Left cardiac atrium (tissue), 4 donors: Measurements from ENCODE around the gene SLC9A3. TPM values are rescaled to one million over a fixed set of nuclear protein-coding genes. Genes with fewer than 3 reads are reported as not detected.
A peak's percentile ranks its signal among the peaks of the same experiment; 100 is the strongest.
"Not testable (repeated sequence)": the region's sequence is repeated elsewhere in the genome, so short reads cannot be mapped to it uniquely, and the experiment has no call there.

Experiments used
- ATAC-seq, 2 donors: fragments of 200-7000 bp; cut with Tn5 transposase; one replicate each; pipeline ENCODE4 v1.9.1; 2020; ENCODE audit warnings: mild to moderate bottlenecking in 2 of 2, moderate library complexity in 2 of 2
- DNase-seq: peaks from one replicate; pipeline ENCODE4 v3.0.0-alpha.2; 2020
- intact Hi-C, 2 donors: fragments of 100-400 bp; cut with DNase I; formaldehyde crosslinking; loops; one replicate each; pipeline versions ENCODE4 v1.14.1 to v1.15.1; 2022 to 2023
- total RNA-seq, 2 donors: library from RNA; stranded (reverse); fragmentation: NEBNext Ultra II Directional; extraction: Animal tissue kit (Norgen Biotek cat#: 25700); gene quantifications; one replicate each; pipeline ENCODE4 v1.2.1, GENCODE V29; 2021
- donor health status: DM: no; HTN: yes; CAD: no.
- donor health status: DM: no; HTN: yes; CAD: no; lungs with severe emphysema.
- donor health status: DM: yes; HTN: yes; CAD: no.
- donor health status: Dilated cardiomyopathy.

The SLC9A3 gene
- total RNA-seq, 2 donors from 2014 or later: 0.77 to 0.99 TPM

DNA sequence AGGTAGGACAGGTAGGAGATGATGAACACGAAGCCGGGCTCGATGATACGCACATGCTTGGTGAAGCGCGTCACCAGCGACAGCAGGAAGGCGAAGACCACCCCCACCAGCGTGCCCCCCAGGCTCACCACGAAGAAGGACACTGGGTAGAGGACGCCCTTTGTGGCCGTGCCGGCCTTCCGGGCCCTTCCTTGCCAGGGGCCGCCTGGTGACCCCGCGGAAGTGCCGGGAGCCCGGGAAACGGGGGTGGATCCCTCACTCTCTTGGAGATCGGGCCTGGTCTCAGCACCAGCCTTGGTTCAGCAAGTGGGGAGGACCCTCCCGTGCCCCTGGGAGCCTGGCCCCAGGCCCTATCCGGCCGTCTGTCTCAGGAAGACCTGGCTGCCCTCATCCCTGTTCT lies 39.7 kb downstream of the SLC9A3 start:
- intact Hi-C loops: no loop called here
- ATAC-seq: no peak
- no peak for DNase-seq

DNA sequence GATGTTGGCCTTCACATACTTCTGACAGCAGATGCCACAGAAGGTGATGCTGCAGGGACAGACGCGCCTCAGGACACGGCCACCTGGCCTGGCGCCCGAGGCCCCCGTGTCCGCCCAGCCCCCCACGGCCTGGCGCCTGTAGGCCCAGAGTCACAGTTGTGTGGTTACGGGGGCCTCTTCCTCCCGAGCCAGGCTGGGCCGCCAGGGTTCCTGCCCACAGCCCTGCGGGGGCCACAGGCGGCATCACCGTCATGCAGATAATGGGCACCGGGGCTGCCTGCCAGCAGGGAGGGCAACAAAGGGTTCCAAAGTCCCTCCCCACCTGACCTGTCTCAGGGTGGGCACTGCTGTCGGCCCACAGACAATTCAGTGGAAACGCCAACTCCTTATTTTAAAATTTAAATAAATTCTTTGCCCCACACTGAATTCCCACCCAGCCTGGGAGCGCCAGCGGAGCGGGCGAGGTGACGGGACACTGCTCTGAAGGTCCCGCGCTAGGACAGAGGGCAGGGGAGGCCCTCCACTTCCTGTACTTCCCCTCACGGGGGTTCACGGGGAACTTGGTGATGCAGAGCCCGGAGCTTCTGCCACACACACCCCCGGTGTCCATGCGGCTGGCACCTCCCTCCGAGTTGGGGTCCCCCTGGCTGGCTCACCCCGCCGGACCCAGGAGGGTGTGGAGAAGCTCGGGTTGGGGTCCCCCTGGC lies 40.7 kb downstream of the SLC9A3 start:
- no peak for ATAC-seq
- DNase-seq: no peak
- intact Hi-C loops: no loop called here

DNA sequence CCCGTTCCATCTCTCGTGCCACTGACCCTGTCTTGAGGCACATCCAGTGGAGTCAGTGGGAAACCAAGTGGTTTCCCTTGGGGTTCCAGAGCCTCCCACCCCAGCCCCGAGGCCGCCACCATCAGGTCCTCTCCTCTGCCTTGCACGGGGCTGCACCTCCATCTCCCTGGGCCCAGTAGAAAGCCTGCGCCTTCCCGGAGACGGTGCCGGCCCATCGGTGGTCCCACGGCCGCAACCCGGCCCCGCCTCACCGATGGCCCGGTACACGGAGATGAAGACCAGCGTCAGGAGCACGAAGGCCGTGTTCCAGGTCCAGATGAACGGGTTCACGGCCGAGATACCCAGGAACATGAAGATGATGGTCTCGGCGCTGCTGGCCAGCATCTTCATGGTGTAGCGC lies 41.2 kb downstream of the SLC9A3 start:
- no peak for ATAC-seq
- DNase-seq: no peak

DNA sequence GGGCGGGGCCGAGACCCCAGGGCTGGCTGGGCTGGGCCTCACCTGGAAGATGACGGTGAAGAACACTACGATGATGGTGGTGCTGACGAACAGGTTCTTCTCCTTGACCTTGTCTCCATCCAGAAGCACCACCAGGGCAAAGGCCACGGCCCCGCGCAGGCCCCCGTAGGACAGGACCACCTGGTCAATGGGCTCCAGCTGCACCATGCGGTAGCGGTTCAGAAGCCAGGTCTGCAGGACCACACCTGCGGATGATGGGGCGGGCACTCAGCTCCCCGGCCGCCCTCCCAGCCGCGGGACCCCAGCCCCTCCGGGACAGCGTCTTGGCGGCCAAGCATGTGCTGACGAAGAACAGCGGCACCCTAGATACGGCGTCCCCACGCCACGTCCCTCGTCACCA lies 41.7 kb downstream of the SLC9A3 start:
- ATAC-seq (no peak), DNase-seq (no peak)
- intact Hi-C loops: no loop called here

More for the DNA sequence above, 41.2 kb downstream of the SLC9A3 start:
- intact Hi-C loops: no loop called here

DNA sequence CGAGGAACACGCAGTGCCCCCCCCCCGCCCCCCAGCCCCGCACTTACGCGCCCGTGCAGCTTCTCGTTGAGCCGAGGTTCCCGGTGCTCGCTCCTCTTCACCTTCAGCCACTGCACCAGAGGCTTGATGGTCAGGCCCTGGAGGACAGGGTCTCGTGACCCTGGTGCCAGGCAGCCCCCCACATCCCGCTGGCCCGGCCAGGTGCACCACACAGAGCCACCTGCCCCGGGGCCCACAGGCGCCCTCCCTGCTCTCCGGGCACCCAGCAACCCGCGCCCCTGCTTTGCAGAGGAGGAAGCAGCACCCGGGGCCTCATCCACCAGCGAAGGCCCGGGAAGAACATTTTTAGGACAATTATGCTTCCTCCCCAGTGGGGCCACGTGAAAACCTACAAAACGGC lies 42.2 kb downstream of the SLC9A3 start:
- intact Hi-C loops: no loop called here
- no peak for ATAC-seq
- no peak for DNase-seq

DNA sequence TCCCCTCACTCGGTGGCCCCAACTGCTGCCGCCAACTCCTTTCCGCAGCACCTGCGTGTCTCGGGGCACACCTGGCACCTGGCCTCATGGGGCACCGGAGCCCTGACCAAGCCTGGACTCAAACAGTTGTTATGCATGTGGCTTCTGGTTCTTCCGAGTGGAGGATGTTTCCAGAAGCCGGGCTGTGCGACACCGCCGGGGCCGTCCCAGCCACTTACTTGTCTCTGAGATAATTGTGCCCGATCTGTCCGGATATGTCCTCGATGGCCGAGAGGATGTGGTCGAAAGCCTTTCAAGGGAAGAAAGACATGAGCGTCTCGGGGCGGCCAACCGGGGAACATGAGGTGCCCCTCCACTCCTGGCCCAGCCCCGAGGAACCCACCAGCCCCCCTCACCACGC lies 42.9 kb downstream of the SLC9A3 start:
- intact Hi-C loops: no loop called here
- no peak for ATAC-seq
- no peak for DNase-seq

DNA sequence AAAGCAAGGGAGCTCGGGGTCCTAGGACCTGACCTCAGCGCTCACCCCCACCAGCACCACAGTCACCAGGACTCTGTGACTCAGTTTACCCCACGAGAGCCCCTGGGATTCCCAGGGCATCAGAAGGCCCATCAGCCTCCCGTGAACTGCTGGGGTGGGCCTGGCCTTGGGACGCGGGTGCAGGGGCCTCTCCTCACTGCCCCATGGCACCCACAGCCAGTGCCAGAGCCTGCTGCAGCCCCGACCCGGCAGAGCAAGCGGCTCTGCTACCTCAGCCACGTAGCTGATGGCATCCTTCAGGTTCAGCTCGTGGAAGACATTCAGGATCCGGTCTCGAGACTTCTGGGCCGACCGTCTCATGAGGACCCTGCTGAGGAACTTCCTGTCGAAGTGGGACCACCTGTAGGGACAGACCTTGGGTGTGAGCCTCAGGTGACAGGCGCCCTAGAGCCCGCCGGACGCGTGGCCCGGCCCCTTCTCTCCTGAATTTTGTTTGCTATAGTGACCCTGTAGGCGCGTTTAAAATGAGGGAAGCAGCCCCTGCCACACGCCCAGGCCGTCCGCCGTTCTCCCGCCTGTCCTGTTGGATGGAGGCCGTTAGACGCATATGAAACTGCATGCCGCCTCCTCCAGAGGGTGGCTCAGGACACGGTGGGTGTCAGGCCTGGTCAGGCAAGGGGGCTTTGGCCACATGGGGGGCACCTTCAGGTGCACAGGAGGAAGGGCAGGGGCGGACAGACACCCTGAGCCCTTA lies 44.5 kb downstream of the SLC9A3 start:
- intact Hi-C loops: no loop called here
- ATAC-seq (no peak), DNase-seq (no peak)

DNA sequence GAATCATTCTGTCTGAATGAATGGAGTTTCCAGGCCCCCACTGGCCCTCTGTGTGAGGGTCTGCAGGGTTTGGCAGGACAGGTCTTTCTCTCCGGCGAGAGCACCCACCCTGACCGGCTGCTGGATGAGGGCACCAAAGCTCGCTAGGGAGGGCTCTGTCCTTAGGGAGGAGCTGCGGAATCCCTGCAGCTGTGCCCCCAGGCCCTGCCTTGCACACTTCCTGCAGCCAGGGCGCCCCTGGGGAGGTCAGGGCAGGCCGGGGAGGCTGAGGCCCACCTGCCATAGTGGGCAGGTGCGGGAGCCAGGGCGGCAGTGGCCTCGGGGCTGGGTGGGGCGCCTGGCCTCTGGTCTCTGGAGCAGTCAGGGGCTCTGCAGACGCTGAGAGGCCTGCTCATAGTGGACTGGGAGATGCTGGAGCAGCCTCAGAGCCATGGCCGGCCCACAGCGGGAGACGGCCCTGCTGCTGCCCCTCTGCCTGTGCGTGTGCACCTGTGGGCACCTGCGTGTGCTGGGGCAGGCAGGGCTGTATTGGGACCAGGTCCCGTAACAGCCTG lies 45.2 kb downstream of the SLC9A3 start:
- intact Hi-C loops: no loop called here
- ATAC-seq (no peak), DNase-seq (no peak)

DNA sequence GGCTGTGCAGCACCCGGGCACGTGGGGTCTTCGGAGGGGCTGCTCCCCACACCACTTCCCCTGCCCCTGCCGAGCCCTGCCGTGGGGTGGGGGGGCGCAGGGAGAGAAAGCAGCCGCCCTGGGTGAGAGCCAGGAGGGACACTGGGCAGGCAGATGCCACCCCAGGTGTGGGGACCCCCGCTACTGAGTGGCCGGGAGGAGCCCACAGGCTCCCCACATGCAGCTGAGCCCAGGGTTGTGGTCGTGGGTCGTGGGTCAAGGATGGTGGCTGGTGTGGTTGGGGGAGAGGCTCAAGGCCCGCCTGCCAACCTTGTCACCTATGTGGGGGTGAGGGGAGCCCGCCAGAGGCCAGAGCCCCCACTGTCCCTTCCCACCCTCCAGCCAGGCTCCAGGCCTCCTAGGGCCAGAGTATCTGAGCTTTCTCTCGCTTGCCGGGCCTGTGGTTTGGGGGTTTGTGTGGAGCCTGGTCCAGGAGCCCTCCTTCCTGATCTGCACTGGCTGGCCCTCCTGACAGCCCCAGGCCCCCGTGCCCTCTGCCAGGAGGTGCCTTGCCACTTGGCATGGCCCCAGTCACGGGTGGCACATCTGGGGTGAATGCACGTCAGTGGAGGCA lies 45.8 kb downstream of the SLC9A3 start:
- DNase-seq: no peak
- intact Hi-C loops: no loop called here
- ATAC-seq: no peak

DNA sequence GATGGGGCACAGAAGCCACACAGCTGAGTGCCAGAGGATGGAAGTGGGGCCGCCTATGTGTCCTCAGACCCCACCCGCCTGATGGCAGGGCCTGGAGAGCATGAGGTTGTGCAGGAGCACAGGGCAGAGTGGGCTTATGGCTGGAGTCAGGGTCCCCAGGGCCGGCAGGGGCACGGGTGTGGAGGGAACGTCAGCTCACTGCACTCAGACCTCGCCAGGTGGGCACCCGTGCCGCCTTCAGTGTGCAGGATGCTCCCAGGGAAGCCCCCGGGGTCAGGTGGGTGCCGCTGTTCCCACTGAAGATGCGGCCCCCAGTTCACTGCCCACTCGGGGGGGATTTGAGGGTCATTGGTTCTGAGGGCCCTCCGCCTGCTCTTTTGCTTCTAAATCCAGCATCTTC lies 46.4 kb downstream of the SLC9A3 start:
- intact Hi-C loops: no loop called here
- DNase-seq: no peak
- no peak for ATAC-seq

DNA sequence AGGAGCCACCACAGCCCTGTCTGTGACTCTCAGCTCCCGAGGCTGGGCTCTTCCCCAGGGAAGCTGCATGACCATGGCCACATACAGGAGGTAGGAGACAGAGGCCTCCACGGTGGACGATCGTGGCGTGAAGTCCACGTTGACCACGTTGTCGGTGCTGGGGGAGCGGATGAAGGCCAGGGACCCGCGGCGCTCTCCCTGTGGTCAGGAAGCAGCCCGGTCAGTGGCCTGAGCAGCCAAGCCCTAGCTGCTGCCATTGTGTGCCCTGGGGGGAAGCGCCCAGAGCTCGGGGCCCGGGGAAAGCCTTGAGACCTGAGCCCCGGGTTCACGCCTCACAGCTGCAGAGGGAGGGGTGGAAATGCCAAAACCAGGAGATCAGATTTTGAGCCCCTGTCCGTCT lies 47.0 kb downstream of the SLC9A3 start:
- no peak for DNase-seq
- intact Hi-C loops: no loop called here
- ATAC-seq: no peak

DNA sequence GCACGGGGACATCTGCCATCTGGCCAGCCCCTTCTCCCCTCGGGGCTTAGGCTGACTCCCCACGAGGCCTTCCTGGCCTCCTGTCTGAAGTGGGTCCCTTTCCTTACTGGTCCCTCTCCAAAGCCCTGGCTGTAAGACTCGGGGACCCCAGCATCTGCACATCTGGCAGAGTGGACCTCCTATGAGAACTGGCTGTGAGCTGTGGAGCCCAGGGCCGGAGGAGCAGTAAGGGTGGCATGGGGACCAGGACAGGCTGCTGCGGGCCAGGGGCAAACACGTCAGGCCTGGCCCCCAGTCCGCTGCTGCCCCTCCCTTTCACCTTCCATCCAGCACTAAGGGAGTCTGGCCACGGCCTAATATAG lies 47.5 kb downstream of the SLC9A3 start:
- DNase-seq: peak; percentile 16
- no peak for ATAC-seq
- intact Hi-C loops: no loop called here

DNA sequence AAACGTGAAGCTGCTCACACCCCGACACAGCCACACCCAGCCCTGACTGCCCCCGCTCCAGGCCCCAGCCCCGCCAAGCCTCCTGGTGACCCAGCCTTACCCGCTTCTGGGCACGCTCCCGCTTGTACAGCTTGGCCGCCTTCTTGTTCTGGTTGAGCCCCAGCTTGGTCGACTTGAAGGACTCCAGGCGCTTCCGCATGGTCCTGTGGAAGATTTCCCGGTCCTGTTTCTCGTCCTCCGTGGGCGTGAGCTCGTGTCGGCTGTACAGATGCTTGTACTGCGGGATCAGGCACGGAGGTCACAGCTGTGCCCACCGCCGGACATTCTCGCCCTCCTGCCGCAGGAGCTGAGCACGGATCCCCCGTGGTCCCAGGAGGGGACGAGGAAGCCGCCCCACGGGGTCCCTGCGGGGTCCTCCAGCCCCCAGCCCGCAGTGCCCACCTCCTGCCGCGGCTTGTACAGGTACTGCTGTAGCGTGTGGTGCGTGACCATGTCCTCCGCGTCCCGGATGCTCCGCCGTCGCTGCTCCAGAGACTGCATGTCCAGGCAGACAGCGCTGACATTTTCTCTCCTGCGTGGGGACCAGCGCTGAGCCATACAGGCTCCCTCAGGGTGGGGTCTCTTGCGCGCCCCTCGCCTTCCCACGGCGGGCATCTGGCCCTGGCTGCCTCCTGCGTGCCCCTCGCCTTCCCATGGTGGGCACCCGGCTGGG lies 48.0 kb downstream of the SLC9A3 start:
- ATAC-seq: no peak
- intact Hi-C loops: no loop called here
- peak; percentile 23 for DNase-seq

DNA sequence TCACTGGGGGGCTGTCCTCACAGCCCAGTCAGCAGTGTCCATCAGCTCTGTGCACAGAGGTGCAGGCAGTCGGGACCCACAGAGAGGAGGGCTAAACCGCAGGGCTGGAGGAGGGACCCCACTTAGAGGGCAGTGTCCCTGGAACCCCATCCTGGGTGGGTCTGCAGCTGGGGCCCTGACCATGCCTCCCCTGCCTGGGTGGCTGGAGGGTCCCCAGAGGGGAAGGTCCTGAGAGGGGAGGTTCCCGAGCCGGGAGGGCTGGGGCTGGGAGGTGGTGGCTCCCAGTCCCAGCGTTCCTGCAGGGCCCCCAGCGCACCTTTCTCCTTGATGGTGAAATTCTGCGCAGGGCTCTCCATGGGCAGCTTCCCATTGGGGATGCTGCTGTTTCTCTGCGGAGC lies 48.5 kb downstream of the SLC9A3 start:
- no peak for ATAC-seq
- DNase-seq: peak; percentile 16
- intact Hi-C loops: no loop called here

DNA sequence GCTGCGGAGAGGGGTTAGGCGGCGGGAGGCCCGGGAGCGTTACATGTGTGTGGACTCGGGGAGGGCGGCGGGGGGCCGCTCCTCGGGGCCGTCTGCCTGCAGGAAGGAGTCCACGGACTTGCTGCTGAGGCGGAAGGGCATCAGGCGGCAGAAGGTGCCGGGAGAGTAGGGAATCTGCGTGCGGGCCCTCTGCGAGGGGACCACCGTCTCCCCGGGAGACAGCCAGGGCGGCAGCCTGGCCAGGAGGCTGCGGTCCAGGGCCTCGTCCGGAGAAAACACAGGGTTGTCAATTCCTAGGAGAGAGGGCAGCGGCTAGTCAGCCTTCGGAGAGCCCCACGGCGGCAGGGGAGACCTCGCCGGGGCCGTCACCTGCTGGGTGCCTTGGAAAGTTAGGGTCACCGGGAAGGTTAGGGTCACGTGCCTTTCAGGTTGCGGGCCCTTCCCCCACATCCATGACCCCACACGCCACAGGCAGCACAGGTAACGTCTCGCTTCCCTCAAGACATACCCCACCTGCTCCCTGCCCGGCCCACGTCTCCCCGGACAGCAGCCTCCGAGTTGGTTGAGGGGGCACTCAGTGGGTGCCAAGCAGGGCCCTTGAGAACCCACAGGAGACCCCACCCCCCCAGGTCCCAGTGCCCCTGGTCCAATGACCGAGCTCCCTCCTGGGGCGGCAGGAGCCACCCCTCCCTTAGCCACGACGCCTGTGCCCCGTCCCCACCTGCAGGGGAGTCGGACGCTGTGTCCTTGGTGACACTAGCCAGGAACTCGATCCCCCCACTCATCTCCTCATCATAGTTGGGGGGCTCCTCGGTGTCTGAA lies 49.2 kb downstream of the SLC9A3 start:
- DNase-seq: peak; percentile 26
- ATAC-seq: no peak
- intact Hi-C loops: no loop called here

DNA sequence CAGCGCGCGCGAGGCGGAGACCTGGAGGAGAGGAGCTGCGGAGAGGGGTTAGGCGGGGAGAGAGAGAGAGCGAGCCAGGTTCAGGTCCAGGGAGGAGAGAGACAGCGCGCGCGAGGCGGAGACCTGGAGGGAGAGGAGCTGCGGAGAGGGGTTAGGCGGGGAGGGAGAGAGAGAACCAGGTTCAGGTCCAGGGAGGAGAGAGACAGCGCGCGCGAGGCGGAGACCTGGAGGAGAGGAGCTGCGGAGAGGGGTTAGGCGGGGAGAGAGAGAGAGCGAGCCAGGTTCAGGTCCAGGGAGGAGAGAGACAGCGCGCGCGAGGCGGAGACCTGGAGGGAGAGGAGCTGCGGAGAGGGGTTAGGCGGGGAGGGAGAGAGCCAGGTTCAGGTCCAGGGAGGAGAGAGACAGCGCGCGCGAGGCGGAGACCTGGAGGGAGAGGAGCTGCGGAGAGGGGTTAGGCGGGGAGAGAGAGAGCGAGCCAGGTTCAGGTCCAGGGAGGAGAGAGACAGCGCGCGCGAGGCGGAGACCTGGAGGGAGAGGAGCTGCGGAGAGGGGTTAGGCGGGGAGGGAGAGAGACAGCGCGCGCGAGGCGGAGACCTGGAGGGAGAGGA lies 49.9 kb downstream of the SLC9A3 start:
- intact Hi-C loops, ATAC-seq: not testable (repeated sequence)
- peak; percentile 4 for DNase-seq

DNA sequence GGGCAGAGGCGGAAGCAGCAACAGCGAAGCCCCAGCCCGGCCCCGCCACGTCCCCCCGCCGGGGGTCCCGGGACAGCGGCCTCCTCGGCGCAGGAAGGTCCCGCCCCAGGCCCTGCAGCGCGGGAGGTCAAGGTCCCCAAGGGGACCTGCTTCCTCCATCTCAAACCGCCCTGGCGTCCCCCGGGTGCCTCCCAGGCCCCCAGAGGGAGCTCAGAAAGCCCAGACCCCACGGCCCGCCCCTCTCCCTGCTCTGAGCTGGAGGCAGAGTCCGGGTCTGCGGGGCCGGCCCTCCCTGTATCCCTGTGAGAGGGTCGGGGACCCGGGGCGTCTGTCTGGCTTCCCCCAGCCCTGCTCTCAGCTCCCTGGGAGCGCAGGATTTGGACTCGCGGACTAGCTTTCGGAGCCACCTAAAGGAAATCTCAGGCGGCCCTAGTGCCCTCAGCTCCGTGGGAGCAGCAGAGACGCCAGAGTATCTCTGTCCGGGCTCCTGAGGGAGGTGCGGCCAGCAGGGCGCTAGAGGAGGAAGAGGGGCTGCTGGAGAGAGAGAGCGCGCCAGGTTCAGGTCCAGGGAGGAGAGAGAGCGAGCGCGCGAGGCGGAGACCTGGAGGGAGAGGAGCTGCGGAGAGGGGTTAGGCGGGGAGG lies 50.6 kb downstream of the SLC9A3 start:
- ATAC-seq: peak; percentile 24 to 42
- DNase-seq: peak; percentile 45
- intact Hi-C loops: no loop called here
